K562 (cell line): Measurements from ENCODE around the gene RNASE7. TPM values are rescaled to one million over a fixed set of nuclear protein-coding genes. Genes with fewer than 3 reads are reported as not detected.

ENCODE experiments used
- ATAC-seq: fragments of 200-7000 bp; cut with Tn5 transposase; 3 replicates; pipeline ENCODE4 v1.9.1; 2020; ENCODE audit warnings: moderate library complexity
- BruUV-seq: library from RNA; stranded (reverse); fragments of 400-500 nt; replicated peaks from 2 replicates; lab custom pipeline; 2021; lab: Mats Ljungman, UMichigan
- CTCF ChIA-PET: fragments of 300-600 bp; formaldehyde crosslinking; extraction: SDS; loops from one replicate; lab custom pipeline; 2021; ENCODE audit warnings: low intra/inter-chr PET ratio; lab: Yijun Ruan, JAX
- POLR2A ChIA-PET: fragments of 300-600, 350-650 bp; sonication (Branson Sonifier 250); formaldehyde crosslinking; extraction: SDS; loops from one replicate; lab custom pipeline; 2021; ENCODE audit warnings: antibody characterized with exemption, inconsistent platforms; lab: Yijun Ruan, JAX
- DNase-seq, 4 experiments: peaks; one replicate each; pipeline versions ENCODE4 v3.0.0 to v3.0.0-alpha.2; 2011 to 2018; ENCODE audit warnings: low spot score in 3 of 4, mixed read lengths in 3 of 4; ENCODE audit errors: extremely low read depth in 1 of 4
- FAIRE-seq: peaks from 2 replicates; lab custom pipeline; 2011; peaks lifted over from hg19 to GRCh38; lab: Jason Lieb, UNC
- H2AFZ ChIP-seq: 2 replicates; pipeline ENCODE4 v1.6.0; 2011; ENCODE audit warnings: low read depth, low read length, control low read depth, inconsistent platforms
- H3K27ac ChIP-seq: fragments of 200-600 bp; 3 replicates; pipeline ENCODE4 v1.8.0; 2011; ENCODE audit warnings: low read depth, mild to moderate bottlenecking, control low read depth, inconsistent platforms, low read length, moderate library complexity, mixed read lengths; ENCODE audit errors: extremely low read depth
- H3K27me3 ChIP-seq, 2 experiments: fragments of 300-600 bp in 1 of 2; 2 replicates in 1 of 2; 3 replicates in 1 of 2; pipeline versions ENCODE4 v1.6.0 to v1.8.0; 2011; ENCODE audit warnings: inconsistent platforms in 2 of 2, low read length in 2 of 2, mild to moderate bottlenecking in 1 of 2, mixed read lengths in 1 of 2, moderate library complexity in 1 of 2; ENCODE audit not compliant: control insufficient read depth in 2 of 2, insufficient read depth in 2 of 2
- H3K36me3 ChIP-seq: fragments of 300-600 bp; 3 replicates; pipeline ENCODE4 v1.8.0; 2011; ENCODE audit warnings: mild to moderate bottlenecking, low read length, inconsistent platforms; ENCODE audit not compliant: control insufficient read depth, insufficient read depth
- H3K4me1 ChIP-seq, 2 experiments: fragments of 200-600 bp in 1 of 2; replicated peaks in 1 of 2; 2 replicates in 1 of 2; 3 replicates in 1 of 2; pipeline versions ENCODE4 v1.5.1 to v1.8.0; 2011; ENCODE audit warnings: inconsistent platforms in 2 of 2, low read length in 2 of 2, mild to moderate bottlenecking in 1 of 2, mixed read lengths in 1 of 2, moderate library complexity in 1 of 2; ENCODE audit not compliant: control insufficient read depth in 2 of 2, insufficient read depth in 2 of 2
- H3K4me2 ChIP-seq: 2 replicates; pipeline ENCODE4 v1.6.1; 2011; ENCODE audit warnings: low read length, control low read depth, inconsistent platforms, mixed read lengths; ENCODE audit not compliant: insufficient read depth
- H3K4me3 ChIP-seq: fragments of 200-600 bp; sonication (generic), shearing (Covaris generic); 2 replicates; pipeline ENCODE4 v1.5.1; 2016; ENCODE audit warnings: control low read depth, inconsistent platforms
- H3K79me2 ChIP-seq: fragments of 200-600 bp; 3 replicates; pipeline ENCODE4 v1.8.0; 2011; ENCODE audit warnings: low read length, inconsistent platforms; ENCODE audit not compliant: control insufficient read depth, insufficient read depth
- H3K9ac ChIP-seq, 2 experiments: 2 replicates each; pipeline versions ENCODE4 v1.6.0 to v1.6.1; 2011; ENCODE audit warnings: low read depth in 2 of 2, low read length in 2 of 2, control low read depth in 1 of 2, inconsistent platforms in 1 of 2, mild to moderate bottlenecking in 1 of 2, mixed read lengths in 1 of 2; ENCODE audit not compliant: insufficient read depth in 1 of 2
- H3K9me1 ChIP-seq: one replicate; pipeline ENCODE4 v1.6.0; 2011; ENCODE audit warnings: inconsistent platforms, mild to moderate bottlenecking, low read length, moderate library complexity; ENCODE audit not compliant: control insufficient read depth, insufficient read depth
- H3K9me3 ChIP-seq: replicated peaks from 2 replicates; pipeline ENCODE4 v1.5.1; 2011; ENCODE audit warnings: low read depth, low read length, inconsistent platforms; ENCODE audit not compliant: control insufficient read depth, insufficient read depth
- H4K20me1 ChIP-seq: replicated peaks from 2 replicates; pipeline ENCODE4 v1.6.1; 2011; ENCODE audit warnings: low read length, inconsistent platforms, mixed read lengths; ENCODE audit not compliant: control insufficient read depth, insufficient read depth
- BCL6 ChIP-seq: fragments of 250-450 bp; sonication (Bioruptor Pico); IDR thresholded peaks from 2 replicates; pipeline ENCODE4 v1.4.0; 2020
- DDX20 ChIP-seq: fragments of 450-650 bp; IDR thresholded peaks from 2 replicates; pipeline ENCODE4 v1.6.1; 2016; ENCODE audit warnings: missing genetic modification characterization, low read depth, mild to moderate bottlenecking, missing compliant biosample characterization, moderate library complexity
- E2F6 ChIP-seq, 2 experiments: IDR thresholded peaks; 2 replicates each; pipeline ENCODE4 v1.6.1; 2011; ENCODE audit warnings: borderline replicate concordance in 1 of 2, control low read depth in 1 of 2, low read depth in 1 of 2, low read length in 1 of 2, mild to moderate bottlenecking in 1 of 2, mixed read lengths in 1 of 2, moderate library complexity in 1 of 2; ENCODE audit not compliant: insufficient read depth in 1 of 2, insufficient read length in 1 of 2, poor library complexity in 1 of 2, severe bottlenecking in 1 of 2; ENCODE audit errors: extremely low read depth in 1 of 2
- ELK1 ChIP-seq: sonication (generic); formaldehyde crosslinking; IDR thresholded peaks from 2 replicates; pipeline ENCODE4 v1.8.1; 2022; ENCODE audit warnings: missing genetic modification reagents
- FOSL1 ChIP-seq: fragments of 200-800 bp; sonication (Bioruptor generic); conservative IDR thresholded peaks from 2 replicates; pipeline ENCODE4 v1.6.1; 2016; ENCODE audit warnings: missing genetic modification characterization, missing compliant biosample characterization
- HDAC3 ChIP-seq: fragments of 450-650 bp; IDR thresholded peaks from 2 replicates; pipeline ENCODE4 v1.6.1; 2018; ENCODE audit warnings: borderline replicate concordance, mild to moderate bottlenecking, moderate library complexity; ENCODE audit not compliant: partially characterized antibody
- HMGXB4 ChIP-seq: sonication (generic); formaldehyde crosslinking; IDR thresholded peaks from 2 replicates; pipeline ENCODE4 v1.8.1; 2023; ENCODE audit warnings: mild to moderate bottlenecking, missing genetic modification reagents
- NELFE ChIP-seq: IDR thresholded peaks from 2 replicates; pipeline ENCODE4 v1.6.1; 2011; ENCODE audit warnings: mild to moderate bottlenecking; ENCODE audit not compliant: insufficient read depth, insufficient read length
- NFIC ChIP-seq: fragments of 450-650 bp; IDR thresholded peaks from 2 replicates; pipeline ENCODE4 v1.6.1; 2017; ENCODE audit warnings: mild to moderate bottlenecking, inconsistent platforms
- NR4A1 ChIP-seq, 2 experiments: fragments of 250-450 bp in 1 of 2; fragments of 450-650 bp in 1 of 2; sonication (Bioruptor Pico) in 1 of 2; IDR thresholded peaks; 2 replicates each; pipeline versions ENCODE4 v1.4.0 to v1.6.1; 2016 to 2020; ENCODE audit warnings: mild to moderate bottlenecking in 2 of 2, missing compliant biosample characterization in 1 of 2, missing genetic modification characterization in 1 of 2, moderate library complexity in 1 of 2
- PCBP2 ChIP-seq: fragments of 200-400 bp; formaldehyde crosslinking; IDR thresholded peaks from 2 replicates; pipeline ENCODE4 v1.6.1; 2018; ENCODE audit warnings: low read length, low read depth, mild to moderate bottlenecking, moderate library complexity; ENCODE audit not compliant: poor library complexity, severe bottlenecking
- RBM17 ChIP-seq: fragments of 200-400 bp; formaldehyde crosslinking; IDR thresholded peaks from 2 replicates; pipeline ENCODE4 v1.6.1; 2017; ENCODE audit warnings: low read depth, mild to moderate bottlenecking, low read length, borderline replicate concordance
- RBM34 ChIP-seq: fragments of 200-400 bp; formaldehyde crosslinking; IDR thresholded peaks from 2 replicates; pipeline ENCODE4 v1.6.1; 2018; ENCODE audit warnings: low read length, borderline replicate concordance; ENCODE audit not compliant: insufficient read depth
- SETDB1 ChIP-seq: IDR thresholded peaks from one replicate; pipeline ENCODE4 v1.6.1; 2012; ENCODE audit warnings: low read length, control low read depth, inconsistent platforms
- TAF7 ChIP-seq: fragments of 450-650 bp; IDR thresholded peaks from 2 replicates; pipeline ENCODE4 v1.6.1; 2016; ENCODE audit warnings: missing genetic modification characterization, missing compliant biosample characterization
- ZBTB12 ChIP-seq: fragments of 250-450 bp; sonication (Bioruptor Pico); IDR thresholded peaks from 2 replicates; pipeline ENCODE4 v1.4.0; 2020
- ZNF586 ChIP-seq: fragments of 450-650 bp; formaldehyde crosslinking; conservative IDR thresholded peaks from 2 replicates; pipeline ENCODE4 v1.4.0; 2020; ENCODE audit warnings: mild to moderate bottlenecking, moderate library complexity
- WGBS: fragments of 100-300 bp; shearing (Covaris generic); methylation state at CpG from one replicate; pipeline ENCODE4 v1.1.6; 2016; ENCODE audit warnings: low coverage, mixed read lengths; ENCODE audit not compliant: insufficient coverage; ENCODE audit errors: missing lambda C conversion rate; 5-methylcytosine and 5-hydroxymethylcytosine counted together
- in situ Hi-C: fragments of 300-500 bp; cut with MboI; formaldehyde crosslinking; loops from 4 replicates; pipeline ENCODE4 v1.15.0; 2018; ENCODE audit warnings: inconsistent platforms, mixed read lengths
- intact Hi-C: fragments of 100-400 bp; cut with micrococcal nuclease; formaldehyde crosslinking; loops from 2 replicates; pipeline ENCODE4 v1.14.2; 2022
- polyA plus RNA-seq, 8 experiments: library from polyadenylated mRNA; depleted of rRNA in 4 of 8; stranded (reverse) in 5 of 8; unstranded in 3 of 8; fragments of >200 nt; fragmentation: Nextera tagmentation in 2 of 8; fragmentation: Illumina TruSeq in 1 of 8; extraction: Ambion mirVana in 2 of 8; extraction: Trizol in 1 of 8; gene quantifications; 2 replicates each; pipeline versions ENCODE4 v1.2.1 to v1.2.3, GENCODE V29; 2011 to 2014; ENCODE audit warnings: inconsistent platforms in 1 of 8, missing spikeins in 1 of 8
- total RNA-seq, 7 experiments: library from RNA; depleted of rRNA in 6 of 7; stranded (reverse); fragments of >200 nt in 6 of 7; fragmentation: Illumina TruSeq in 2 of 7; extraction: Trizol in 2 of 7; gene quantifications; 2 replicates each; pipeline versions ENCODE4 v1.2.1 to v1.2.3, GENCODE V29; 2011 to 2021; ENCODE audit warnings: low replicate concordance in 1 of 7

The RNASE7 gene
- total and polyA plus RNA-seq, 9 of the 15 experiments (the other 6 are each of a cell fraction or from before 2014, with no cell fraction given), result not detected

- H3K4me1 ChIP-seq, result peaks cover 0 to 37% of the 10 kb centered on the region in 2 experiments; a peak in 3 of 5 replicates
- H3K79me2 ChIP-seq, result no peaks in the 10 kb centered on the region; the same call in 2 of the 3 replicates
- H3K27ac ChIP-seq, result no peak overlapping the region
- H4K20me1 ChIP-seq, result no peaks in the 10 kb centered on the region
- H3K4me2 ChIP-seq, result no peak overlapping the region
- BruUV-seq, result no TSS peak
- 56% methylated on average over 4 of the region's 9 CpGs for WGBS
- H3K9ac ChIP-seq, result no peak overlapping the region; a peak in 1 of 4 replicates
- H2AFZ ChIP-seq, result no peak overlapping the region
- ChIA-PET CTCF (no interaction called here), POLR2A (interaction anchor here (0.9 to 1.3 kb wide), 2 partner anchors 8 to 13 kb away, joined by 3 to 4 read pairs; no protein-coding TSS in a partner anchor)
- FAIRE-seq (no peak), DNase-seq (no peak), ATAC-seq (no peak)
- H3K9me3 ChIP-seq, result no peaks in the 10 kb centered on the region
- no peaks in the 10 kb centered on the region for H3K36me3 ChIP-seq
- intact Hi-C loops, result no loop called here
- H3K4me3 ChIP-seq, result no peak overlapping the region
- in situ Hi-C loops, result no loop called here
- no peaks in the 10 kb centered on the region for H3K27me3 ChIP-seq
- no peaks in the 10 kb centered on the region for H3K9me1 ChIP-seq
- TF ChIP-seq ELK1 (no peak), RBM17 (no peak), ZBTB12 (CRISPR knock-in tag) (no peak), E2F6 (IDR thresholded peaks at IDR 0.05; ENCODE audit: borderline replicate concordance in 1 of 2, extremely low read depth in 1 of 2, insufficient read depth in 1 of 2, insufficient read length in 1 of 2, low read depth in 1 of 2, low read length in 1 of 2, poor library complexity in 1 of 2, severe bottlenecking in 1 of 2) (no peak), NR4A1 (CRISPR knock-in tag; IDR thresholded peaks at IDR 0.05) (no peak), NR4A1 (tag; IDR thresholded peaks at IDR 0.05) (no peak), TAF7 (no peak), NFIC (no peak), HMGXB4 (no peak), RBM34 (no peak), PCBP2 (no peak), BCL6 (CRISPR knock-in tag) (no peak), DDX20 (no peak), SETDB1 (no peak), ZNF586 (CRISPR knock-in tag) (no peak), FOSL1 (tag) (no peak), NELFE (no peak), HDAC3 (no peak)
Measured at GRCh38 chr14:21073921-21074320, 31.8 kb downstream of the RNASE7 start.
